K562 (cell line): ENCODE measurements around the gene RIPK4. TPM values are rescaled to one million over a fixed set of nuclear protein-coding genes. Genes with fewer than 3 reads are reported as not detected.

Experiments
- ATAC-seq: fragments of 200-7000 bp; cut with Tn5 transposase; 3 replicates; pipeline ENCODE4 v1.9.1; 2020; ENCODE audit warnings: moderate library complexity
- BruUV-seq: library from RNA; stranded (reverse); fragments of 400-500 nt; replicated peaks from 2 replicates; lab custom pipeline; 2021; lab: Mats Ljungman, UMichigan
- CTCF ChIA-PET: fragments of 300-600 bp; formaldehyde crosslinking; extraction: SDS; loops from one replicate; lab custom pipeline; 2021; ENCODE audit warnings: low intra/inter-chr PET ratio; lab: Yijun Ruan, JAX
- POLR2A ChIA-PET: fragments of 300-600, 350-650 bp; sonication (Branson Sonifier 250); formaldehyde crosslinking; extraction: SDS; loops from one replicate; lab custom pipeline; 2021; ENCODE audit warnings: antibody characterized with exemption, inconsistent platforms; lab: Yijun Ruan, JAX
- DNase-seq, 4 experiments: peaks; one replicate each; pipeline versions ENCODE4 v3.0.0 to v3.0.0-alpha.2; 2011 to 2018; ENCODE audit warnings: low spot score in 3 of 4, mixed read lengths in 3 of 4; ENCODE audit errors: extremely low read depth in 1 of 4
- FAIRE-seq: peaks from 2 replicates; lab custom pipeline; 2011; peaks lifted over from hg19 to GRCh38; lab: Jason Lieb, UNC
- H2AFZ ChIP-seq: 2 replicates; pipeline ENCODE4 v1.6.0; 2011; ENCODE audit warnings: low read depth, low read length, control low read depth, inconsistent platforms
- H3K27ac ChIP-seq: fragments of 200-600 bp; 3 replicates; pipeline ENCODE4 v1.8.0; 2011; ENCODE audit warnings: low read depth, mild to moderate bottlenecking, control low read depth, inconsistent platforms, low read length, moderate library complexity, mixed read lengths; ENCODE audit errors: extremely low read depth
- H3K27me3 ChIP-seq, 2 experiments: fragments of 300-600 bp in 1 of 2; 2 replicates in 1 of 2; 3 replicates in 1 of 2; pipeline versions ENCODE4 v1.6.0 to v1.8.0; 2011; ENCODE audit warnings: inconsistent platforms in 2 of 2, low read length in 2 of 2, mild to moderate bottlenecking in 1 of 2, mixed read lengths in 1 of 2, moderate library complexity in 1 of 2; ENCODE audit not compliant: control insufficient read depth in 2 of 2, insufficient read depth in 2 of 2
- H3K36me3 ChIP-seq: fragments of 300-600 bp; 3 replicates; pipeline ENCODE4 v1.8.0; 2011; ENCODE audit warnings: mild to moderate bottlenecking, low read length, inconsistent platforms; ENCODE audit not compliant: control insufficient read depth, insufficient read depth
- H3K4me1 ChIP-seq, 2 experiments: fragments of 200-600 bp in 1 of 2; replicated peaks in 1 of 2; 2 replicates in 1 of 2; 3 replicates in 1 of 2; pipeline versions ENCODE4 v1.5.1 to v1.8.0; 2011; ENCODE audit warnings: inconsistent platforms in 2 of 2, low read length in 2 of 2, mild to moderate bottlenecking in 1 of 2, mixed read lengths in 1 of 2, moderate library complexity in 1 of 2; ENCODE audit not compliant: control insufficient read depth in 2 of 2, insufficient read depth in 2 of 2
- H3K4me2 ChIP-seq: 2 replicates; pipeline ENCODE4 v1.6.1; 2011; ENCODE audit warnings: low read length, control low read depth, inconsistent platforms, mixed read lengths; ENCODE audit not compliant: insufficient read depth
- H3K4me3 ChIP-seq: fragments of 200-600 bp; sonication (generic), shearing (Covaris generic); 2 replicates; pipeline ENCODE4 v1.5.1; 2016; ENCODE audit warnings: control low read depth, inconsistent platforms
- H3K79me2 ChIP-seq: fragments of 200-600 bp; 3 replicates; pipeline ENCODE4 v1.8.0; 2011; ENCODE audit warnings: low read length, inconsistent platforms; ENCODE audit not compliant: control insufficient read depth, insufficient read depth
- H3K9ac ChIP-seq, 2 experiments: 2 replicates each; pipeline versions ENCODE4 v1.6.0 to v1.6.1; 2011; ENCODE audit warnings: low read depth in 2 of 2, low read length in 2 of 2, control low read depth in 1 of 2, inconsistent platforms in 1 of 2, mild to moderate bottlenecking in 1 of 2, mixed read lengths in 1 of 2; ENCODE audit not compliant: insufficient read depth in 1 of 2
- H3K9me1 ChIP-seq: one replicate; pipeline ENCODE4 v1.6.0; 2011; ENCODE audit warnings: inconsistent platforms, mild to moderate bottlenecking, low read length, moderate library complexity; ENCODE audit not compliant: control insufficient read depth, insufficient read depth
- H3K9me3 ChIP-seq: replicated peaks from 2 replicates; pipeline ENCODE4 v1.5.1; 2011; ENCODE audit warnings: low read depth, low read length, inconsistent platforms; ENCODE audit not compliant: control insufficient read depth, insufficient read depth
- H4K20me1 ChIP-seq: replicated peaks from 2 replicates; pipeline ENCODE4 v1.6.1; 2011; ENCODE audit warnings: low read length, inconsistent platforms, mixed read lengths; ENCODE audit not compliant: control insufficient read depth, insufficient read depth
- CC2D1A ChIP-seq: fragments of 450-650 bp; IDR thresholded peaks from 2 replicates; pipeline ENCODE4 v1.6.1; 2017; ENCODE audit warnings: mild to moderate bottlenecking
- CCAR2 ChIP-seq: fragments of 200-400 bp; formaldehyde crosslinking; IDR thresholded peaks from 2 replicates; pipeline ENCODE4 v1.6.1; 2017; ENCODE audit warnings: mild to moderate bottlenecking, low read depth, low read length
- CXXC5 ChIP-seq: fragments of 250-450 bp; sonication (Bioruptor Pico); IDR thresholded peaks from 2 replicates; pipeline ENCODE4 v1.8.0; 2022; ENCODE audit warnings: inconsistent platforms, mild to moderate bottlenecking, moderate library complexity
- HMGN3 ChIP-seq: IDR thresholded peaks from 2 replicates; pipeline ENCODE4 v1.6.1; 2011; ENCODE audit warnings: borderline replicate concordance, low read depth, mild to moderate bottlenecking, mixed read lengths, low read length; ENCODE audit not compliant: insufficient read length; ENCODE audit errors: extremely low read depth
- HNRNPLL ChIP-seq: fragments of 200-400 bp; formaldehyde crosslinking; IDR thresholded peaks from 2 replicates; pipeline ENCODE4 v1.6.1; 2017; ENCODE audit warnings: low read length, low read depth, mild to moderate bottlenecking; ENCODE audit not compliant: poor library complexity, severe bottlenecking
- NCOA4 ChIP-seq: fragments of 450-650 bp; IDR thresholded peaks from 2 replicates; pipeline ENCODE4 v1.6.1; 2018; ENCODE audit warnings: mild to moderate bottlenecking; ENCODE audit not compliant: partially characterized antibody
- NR2C1 ChIP-seq, 2 experiments: fragments of 450-650 bp; IDR thresholded peaks; 2 replicates each; pipeline ENCODE4 v1.6.1; 2017; ENCODE audit warnings: mild to moderate bottlenecking in 2 of 2, antibody characterized with exemption in 1 of 2, inconsistent platforms in 1 of 2, missing compliant biosample characterization in 1 of 2, missing genetic modification characterization in 1 of 2
- SRSF1 ChIP-seq: fragments of 200-400 bp; formaldehyde crosslinking; IDR thresholded peaks from 2 replicates; pipeline ENCODE4 v1.6.1; 2017; ENCODE audit warnings: mild to moderate bottlenecking, low read depth, low read length, moderate library complexity
- ZKSCAN1 ChIP-seq: fragments of 150-350 bp; IDR thresholded peaks from 2 replicates; pipeline ENCODE4 v1.6.1; 2016; ENCODE audit warnings: low read depth, low read length
- ZNF695 ChIP-seq: fragments of 450-650 bp; formaldehyde crosslinking; IDR thresholded peaks from 2 replicates; pipeline ENCODE4 v1.4.0; 2020; ENCODE audit warnings: mild to moderate bottlenecking, moderate library complexity
- WGBS: fragments of 100-300 bp; shearing (Covaris generic); methylation state at CpG from one replicate; pipeline ENCODE4 v1.1.6; 2016; ENCODE audit warnings: low coverage, mixed read lengths; ENCODE audit not compliant: insufficient coverage; ENCODE audit errors: missing lambda C conversion rate; 5-methylcytosine and 5-hydroxymethylcytosine counted together
- in situ Hi-C: fragments of 300-500 bp; cut with MboI; formaldehyde crosslinking; loops from 4 replicates; pipeline ENCODE4 v1.15.0; 2018; ENCODE audit warnings: inconsistent platforms, mixed read lengths
- intact Hi-C: fragments of 100-400 bp; cut with micrococcal nuclease; formaldehyde crosslinking; loops from 2 replicates; pipeline ENCODE4 v1.14.2; 2022
- polyA plus RNA-seq, 8 experiments: library from polyadenylated mRNA; depleted of rRNA in 4 of 8; stranded (reverse) in 5 of 8; unstranded in 3 of 8; fragments of >200 nt; fragmentation: Nextera tagmentation in 2 of 8; fragmentation: Illumina TruSeq in 1 of 8; extraction: Ambion mirVana in 2 of 8; extraction: Trizol in 1 of 8; gene quantifications; 2 replicates each; pipeline versions ENCODE4 v1.2.1 to v1.2.3, GENCODE V29; 2011 to 2014; ENCODE audit warnings: inconsistent platforms in 1 of 8, missing spikeins in 1 of 8
- total RNA-seq, 7 experiments: library from RNA; depleted of rRNA in 6 of 7; stranded (reverse); fragments of >200 nt in 6 of 7; fragmentation: Illumina TruSeq in 2 of 7; extraction: Trizol in 2 of 7; gene quantifications; 2 replicates each; pipeline versions ENCODE4 v1.2.1 to v1.2.3, GENCODE V29; 2011 to 2021; ENCODE audit warnings: low replicate concordance in 1 of 7
- TF ChIP-seq, protein P1 (sequence below): fragments of 450-650 bp; IDR thresholded peaks from 2 replicates; pipeline ENCODE4 v1.6.1; 2016; ENCODE audit warnings: borderline replicate concordance
- TF ChIP-seq, protein P2 (sequence below): fragments of 250-450 bp; sonication (Bioruptor Pico); IDR thresholded peaks from 2 replicates; pipeline ENCODE4 v1.4.0; 2020; ENCODE audit warnings: mild to moderate bottlenecking, moderate library complexity
- TF ChIP-seq, protein P3 (sequence below), 3 experiments: fragments of 200-800 bp in 1 of 3; sonication (Bioruptor generic) in 1 of 3; sonication (generic) in 1 of 3; formaldehyde crosslinking in 1 of 3; IDR thresholded peaks; 2 replicates each; pipeline versions ENCODE4 v1.6.1 to v1.8.0; 2016 to 2022; ENCODE audit warnings: mild to moderate bottlenecking in 2 of 3, missing compliant biosample characterization in 2 of 3, missing genetic modification characterization in 2 of 3, missing genetic modification reagents in 1 of 3
- TF ChIP-seq, protein P4 (sequence below): fragments of 250-450 bp; sonication (Bioruptor Pico); IDR thresholded peaks from 2 replicates; pipeline ENCODE4 v1.5.0; 2022; ENCODE audit warnings: mild to moderate bottlenecking

Gene RIPK4
- total and polyA plus RNA-seq, 9 of the 15 experiments (the other 6 are each of a cell fraction or from before 2014, with no cell fraction given), result not detected

DNA sequence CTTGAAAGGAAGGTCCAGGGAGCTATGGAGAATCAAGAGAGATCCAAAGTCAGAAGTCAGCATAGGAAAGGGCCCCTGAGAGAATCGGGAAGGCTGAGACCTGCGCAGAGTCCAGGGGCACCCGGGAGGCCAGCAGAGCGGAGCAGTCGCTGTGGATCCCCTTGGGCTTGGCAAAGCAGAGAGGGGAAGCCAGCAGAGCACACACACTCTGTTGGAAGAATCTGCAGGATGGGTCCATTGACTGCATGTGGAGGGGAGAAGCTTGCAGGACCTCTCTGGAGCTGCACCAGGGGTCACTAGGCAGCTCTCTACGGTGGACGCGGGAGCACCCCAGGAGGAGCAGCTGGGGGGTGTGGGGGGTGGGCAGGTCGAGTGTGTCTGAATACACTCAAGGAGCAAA is 6.4 kb downstream of the RIPK4 start:
- H3K27me3 ChIP-seq, result peaks cover 56 to 86% of the 10 kb centered on the region in 2 experiments
- intact Hi-C loops, result no loop called here
- in situ Hi-C loops, result no loop called here
- WGBS, result 3% methylated on average over 9 of the region's 9 CpGs
- FAIRE-seq (no peak), DNase-seq (no peak), ATAC-seq (no peak)
- H3K9me1 ChIP-seq, result peaks cover 3% of the 10 kb centered on the region
- H4K20me1 ChIP-seq, result peaks cover 12% of the 10 kb centered on the region; the same call in 1 of the 2 replicates
- no peak overlapping the region; a peak in 1 of 4 replicates for H3K9ac ChIP-seq
- POLR2A ChIA-PET, result interaction anchor here (3.2 kb wide), 1 partner anchor 10 kb away, joined by 13 read pairs; no protein-coding TSS in a partner anchor
- CTCF ChIA-PET, result no interaction called here
- no peak overlapping the region for H2AFZ ChIP-seq
- H3K79me2 ChIP-seq, result no peaks in the 10 kb centered on the region
- no TSS peak for BruUV-seq
- H3K4me3 ChIP-seq, result no peak overlapping the region
- H3K4me2 ChIP-seq, result no peak overlapping the region
- H3K27ac ChIP-seq, result no peak overlapping the region
- H3K9me3 ChIP-seq, result no peaks in the 10 kb centered on the region
- no peaks in the 10 kb centered on the region; a peak in 1 of 5 replicates for H3K4me1 ChIP-seq
- H3K36me3 ChIP-seq, result no peaks in the 10 kb centered on the region
- TF ChIP-seq CXXC5 (CRISPR knock-in tag), result no peak
- TF ChIP-seq, protein P1, sequence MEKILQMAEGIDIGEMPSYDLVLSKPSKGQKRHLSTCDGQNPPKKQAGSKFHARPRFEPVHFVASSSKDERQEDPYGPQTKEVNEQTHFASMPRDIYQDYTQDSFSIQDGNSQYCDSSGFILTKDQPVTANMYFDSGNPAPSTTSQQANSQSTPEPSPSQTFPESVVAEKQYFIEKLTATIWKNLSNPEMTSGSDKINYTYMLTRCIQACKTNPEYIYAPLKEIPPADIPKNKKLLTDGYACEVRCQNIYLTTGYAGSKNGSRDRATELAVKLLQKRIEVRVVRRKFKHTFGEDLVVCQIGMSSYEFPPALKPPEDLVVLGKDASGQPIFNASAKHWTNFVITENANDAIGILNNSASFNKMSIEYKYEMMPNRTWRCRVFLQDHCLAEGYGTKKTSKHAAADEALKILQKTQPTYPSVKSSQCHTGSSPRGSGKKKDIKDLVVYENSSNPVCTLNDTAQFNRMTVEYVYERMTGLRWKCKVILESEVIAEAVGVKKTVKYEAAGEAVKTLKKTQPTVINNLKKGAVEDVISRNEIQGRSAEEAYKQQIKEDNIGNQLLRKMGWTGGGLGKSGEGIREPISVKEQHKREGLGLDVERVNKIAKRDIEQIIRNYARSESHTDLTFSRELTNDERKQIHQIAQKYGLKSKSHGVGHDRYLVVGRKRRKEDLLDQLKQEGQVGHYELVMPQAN, result no peak
- TF ChIP-seq, protein P2, sequence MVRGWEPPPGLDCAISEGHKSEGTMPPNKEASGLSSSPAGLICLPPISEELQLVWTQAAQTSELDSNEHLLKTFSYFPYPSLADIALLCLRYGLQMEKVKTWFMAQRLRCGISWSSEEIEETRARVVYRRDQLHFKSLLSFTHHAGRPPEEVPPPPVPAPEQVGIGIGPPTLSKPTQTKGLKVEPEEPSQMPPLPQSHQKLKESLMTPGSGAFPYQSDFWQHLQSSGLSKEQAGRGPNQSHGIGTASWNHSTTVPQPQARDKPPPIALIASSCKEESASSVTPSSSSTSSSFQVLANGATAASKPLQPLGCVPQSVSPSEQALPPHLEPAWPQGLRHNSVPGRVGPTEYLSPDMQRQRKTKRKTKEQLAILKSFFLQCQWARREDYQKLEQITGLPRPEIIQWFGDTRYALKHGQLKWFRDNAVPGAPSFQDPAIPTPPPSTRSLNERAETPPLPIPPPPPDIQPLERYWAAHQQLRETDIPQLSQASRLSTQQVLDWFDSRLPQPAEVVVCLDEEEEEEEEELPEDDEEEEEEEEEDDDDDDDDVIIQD (CRISPR knock-in tag), result no peak
- no peak for TF ChIP-seq ZNF695 (CRISPR knock-in tag)
- no peak for TF ChIP-seq HNRNPLL
- TF ChIP-seq, protein P3, sequence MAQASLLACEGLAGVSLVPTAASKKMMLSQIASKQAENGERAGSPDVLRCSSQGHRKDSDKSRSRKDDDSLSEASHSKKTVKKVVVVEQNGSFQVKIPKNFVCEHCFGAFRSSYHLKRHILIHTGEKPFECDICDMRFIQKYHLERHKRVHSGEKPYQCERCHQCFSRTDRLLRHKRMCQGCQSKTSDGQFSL (CRISPR knock-in tag; IDR thresholded peaks at IDR 0.05), result no peak
- TF ChIP-seq, protein P3 (tag; IDR thresholded peaks at IDR 0.05), result no peak
- TF ChIP-seq SRSF1, result no peak
- TF ChIP-seq, protein P4, sequence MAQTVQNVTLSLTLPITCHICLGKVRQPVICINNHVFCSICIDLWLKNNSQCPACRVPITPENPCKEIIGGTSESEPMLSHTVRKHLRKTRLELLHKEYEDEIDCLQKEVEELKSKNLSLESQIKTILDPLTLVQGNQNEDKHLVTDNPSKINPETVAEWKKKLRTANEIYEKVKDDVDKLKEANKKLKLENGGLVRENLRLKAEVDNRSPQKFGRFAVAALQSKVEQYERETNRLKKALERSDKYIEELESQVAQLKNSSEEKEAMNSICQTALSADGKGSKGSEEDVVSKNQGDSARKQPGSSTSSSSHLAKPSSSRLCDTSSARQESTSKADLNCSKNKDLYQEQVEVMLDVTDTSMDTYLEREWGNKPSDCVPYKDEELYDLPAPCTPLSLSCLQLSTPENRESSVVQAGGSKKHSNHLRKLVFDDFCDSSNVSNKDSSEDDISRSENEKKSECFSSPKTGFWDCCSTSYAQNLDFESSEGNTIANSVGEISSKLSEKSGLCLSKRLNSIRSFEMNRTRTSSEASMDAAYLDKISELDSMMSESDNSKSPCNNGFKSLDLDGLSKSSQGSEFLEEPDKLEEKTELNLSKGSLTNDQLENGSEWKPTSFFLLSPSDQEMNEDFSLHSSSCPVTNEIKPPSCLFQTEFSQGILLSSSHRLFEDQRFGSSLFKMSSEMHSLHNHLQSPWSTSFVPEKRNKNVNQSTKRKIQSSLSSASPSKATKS (CRISPR knock-in tag), result no peak
- TF ChIP-seq CCAR2, result no peak
- no peak for TF ChIP-seq HMGN3
- no peak for TF ChIP-seq NR2C1 (IDR thresholded peaks at IDR 0.05)
- no peak for TF ChIP-seq NR2C1 (tag; IDR thresholded peaks at IDR 0.05)
- no peak for TF ChIP-seq CC2D1A
- TF ChIP-seq ZKSCAN1, result no peak
- no peak for TF ChIP-seq NCOA4
